ENCODE data around the gene DIDO1.

GRCh38 chr20:62957136-62958117, 31.1 kb upstream of the DIDO1 start:
- TF ChIP-seq CTCF (IDR thresholded peaks at IDR 0.05) (no peak), POLR2A (IDR thresholded peaks at IDR 0.05) (no peak)

All from Peyer's patch (tissue), 4 donors.